Progenitor cell of endocrine pancreas (in vitro differentiated cells): ENCODE measurements around the gene PDE11A. TPM values are rescaled to one million over a fixed set of nuclear protein-coding genes. Genes with fewer than 3 reads are reported as not detected.

Source experiments
- DNase-seq: peaks from one replicate; pipeline ENCODE4 v3.0.0; 2021; ENCODE audit warnings: low spot score; ENCODE audit not compliant: unreplicated experiment
- H3K27ac Mint-ChIP-seq: 2 replicates; pipeline ENCODE4 v1.8.0; 2021; ENCODE audit warnings: mild to moderate bottlenecking, moderate library complexity, mixed read lengths
- H3K27me3 Mint-ChIP-seq: 2 replicates; pipeline ENCODE4 v1.8.0; 2021; ENCODE audit warnings: mixed read lengths
- H3K36me3 Mint-ChIP-seq: 2 replicates; pipeline ENCODE4 v1.8.0; 2022; ENCODE audit warnings: mixed read lengths; ENCODE audit not compliant: insufficient read depth
- H3K4me1 Mint-ChIP-seq: 2 replicates; pipeline ENCODE4 v1.8.0; 2021; ENCODE audit warnings: low read depth, mixed read lengths
- H3K4me3 Mint-ChIP-seq: 2 replicates; pipeline ENCODE4 v1.8.0; 2021; ENCODE audit warnings: low read depth, mild to moderate bottlenecking, moderate library complexity, mixed read lengths
- H3K9me3 Mint-ChIP-seq: 2 replicates; pipeline ENCODE4 v1.8.0; 2021; ENCODE audit warnings: low read depth, mixed read lengths
- total RNA-seq: library from RNA; stranded (reverse); gene quantifications from 2 replicates; pipeline ENCODE4 v1.2.1, GENCODE V29; 2021
- TF ChIP-seq, protein P1 (sequence below): fragments of 200-600 bp; sonication (generic); IDR thresholded peaks from one replicate; pipeline ENCODE4 v1.5.0; 2021; ENCODE audit warnings: antibody characterized with exemption, mild to moderate bottlenecking; ENCODE audit not compliant: unreplicated experiment

PDE11A gene
- total RNA-seq, 1 donor from 2014 or later: 54.8 TPM

DNA sequence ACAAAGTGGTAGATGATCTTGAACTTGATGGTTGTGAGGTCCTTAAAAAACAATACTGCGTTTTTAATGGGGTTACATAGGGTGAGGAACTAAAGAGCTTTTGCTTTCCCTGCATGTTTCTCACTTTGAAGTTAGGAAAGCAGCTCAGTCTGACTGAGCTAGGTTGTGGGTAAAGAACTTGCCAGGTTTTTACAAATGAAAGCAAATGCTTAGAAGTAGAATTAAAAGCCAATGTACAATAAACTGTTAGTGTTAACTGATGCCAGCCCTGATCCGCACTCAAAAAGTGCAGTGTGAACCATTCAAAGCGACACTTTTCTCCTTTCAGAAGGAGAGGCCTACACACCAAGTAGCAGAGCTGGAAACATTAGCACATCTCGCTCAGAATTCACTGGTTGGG, 409.7 kb downstream of the PDE11A start:
- no peaks in the 10 kb centered on the region for H3K9me3 Mint-ChIP-seq
- H3K4me3 Mint-ChIP-seq: no peak overlapping the region
- H3K36me3 Mint-ChIP-seq: peaks cover 19% of the 10 kb centered on the region
- H3K27ac Mint-ChIP-seq: no peak overlapping the region
- H3K27me3 Mint-ChIP-seq: no peaks in the 10 kb centered on the region
- no peak for DNase-seq
- peaks cover 13% of the 10 kb centered on the region for H3K4me1 Mint-ChIP-seq
- TF ChIP-seq, protein P1, sequence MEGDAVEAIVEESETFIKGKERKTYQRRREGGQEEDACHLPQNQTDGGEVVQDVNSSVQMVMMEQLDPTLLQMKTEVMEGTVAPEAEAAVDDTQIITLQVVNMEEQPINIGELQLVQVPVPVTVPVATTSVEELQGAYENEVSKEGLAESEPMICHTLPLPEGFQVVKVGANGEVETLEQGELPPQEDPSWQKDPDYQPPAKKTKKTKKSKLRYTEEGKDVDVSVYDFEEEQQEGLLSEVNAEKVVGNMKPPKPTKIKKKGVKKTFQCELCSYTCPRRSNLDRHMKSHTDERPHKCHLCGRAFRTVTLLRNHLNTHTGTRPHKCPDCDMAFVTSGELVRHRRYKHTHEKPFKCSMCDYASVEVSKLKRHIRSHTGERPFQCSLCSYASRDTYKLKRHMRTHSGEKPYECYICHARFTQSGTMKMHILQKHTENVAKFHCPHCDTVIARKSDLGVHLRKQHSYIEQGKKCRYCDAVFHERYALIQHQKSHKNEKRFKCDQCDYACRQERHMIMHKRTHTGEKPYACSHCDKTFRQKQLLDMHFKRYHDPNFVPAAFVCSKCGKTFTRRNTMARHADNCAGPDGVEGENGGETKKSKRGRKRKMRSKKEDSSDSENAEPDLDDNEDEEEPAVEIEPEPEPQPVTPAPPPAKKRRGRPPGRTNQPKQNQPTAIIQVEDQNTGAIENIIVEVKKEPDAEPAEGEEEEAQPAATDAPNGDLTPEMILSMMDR: no peak

DNA sequence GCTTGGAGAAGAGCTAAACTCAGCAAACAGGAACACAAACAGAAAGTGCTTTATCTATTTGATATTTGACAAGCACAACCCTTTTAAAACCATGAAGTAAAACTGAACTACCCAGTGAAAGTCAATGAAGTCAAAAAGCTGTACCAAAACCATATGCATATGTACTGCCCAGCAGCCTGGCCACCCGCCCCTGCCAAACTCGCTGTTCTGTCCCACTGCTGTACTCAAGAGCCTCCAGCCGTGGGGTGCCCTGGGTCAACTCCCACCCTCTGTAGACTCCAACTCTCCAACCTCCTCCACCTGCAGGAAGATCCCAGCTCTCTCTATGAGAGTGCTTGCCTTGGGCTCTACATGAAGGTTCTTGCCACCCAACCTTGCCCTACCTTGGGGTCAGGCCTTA, 411.8 kb downstream of the PDE11A start:
- H3K36me3 Mint-ChIP-seq: peaks cover 26% of the 10 kb centered on the region
- H3K9me3 Mint-ChIP-seq: no peaks in the 10 kb centered on the region
- no peak overlapping the region for H3K4me3 Mint-ChIP-seq
- peaks cover 13% of the 10 kb centered on the region for H3K4me1 Mint-ChIP-seq
- H3K27ac Mint-ChIP-seq: no peak overlapping the region
- DNase-seq: no peak
- TF ChIP-seq, protein P1: no peak
- no peaks in the 10 kb centered on the region for H3K27me3 Mint-ChIP-seq

DNA sequence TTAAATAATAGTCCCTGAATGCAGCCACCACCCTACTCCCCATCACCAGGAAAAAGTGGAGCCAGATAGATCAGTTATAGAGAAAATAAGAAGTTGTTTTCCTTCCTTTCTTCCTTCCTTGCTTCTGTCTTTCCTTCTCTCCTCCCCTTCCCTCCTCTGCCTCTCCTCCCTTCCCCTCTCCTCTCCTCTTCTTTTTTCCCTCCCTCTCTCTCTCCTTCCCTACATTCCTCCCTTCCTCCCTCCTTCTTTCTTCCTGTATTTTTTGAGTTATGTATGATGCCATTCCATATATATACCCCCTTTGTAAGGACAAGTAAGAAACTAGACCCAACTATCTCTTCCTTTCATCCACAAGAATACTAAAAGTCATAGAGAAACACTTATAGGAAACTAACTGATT, 414.3 kb downstream of the PDE11A start:
- no peak overlapping the region for H3K27ac Mint-ChIP-seq
- H3K9me3 Mint-ChIP-seq: no peaks in the 10 kb centered on the region
- H3K4me3 Mint-ChIP-seq: no peak overlapping the region
- TF ChIP-seq, protein P1: no peak
- no peak for DNase-seq
- peaks cover 29% of the 10 kb centered on the region for H3K36me3 Mint-ChIP-seq
- H3K4me1 Mint-ChIP-seq: peaks cover 14% of the 10 kb centered on the region
- H3K27me3 Mint-ChIP-seq: no peaks in the 10 kb centered on the region

DNA sequence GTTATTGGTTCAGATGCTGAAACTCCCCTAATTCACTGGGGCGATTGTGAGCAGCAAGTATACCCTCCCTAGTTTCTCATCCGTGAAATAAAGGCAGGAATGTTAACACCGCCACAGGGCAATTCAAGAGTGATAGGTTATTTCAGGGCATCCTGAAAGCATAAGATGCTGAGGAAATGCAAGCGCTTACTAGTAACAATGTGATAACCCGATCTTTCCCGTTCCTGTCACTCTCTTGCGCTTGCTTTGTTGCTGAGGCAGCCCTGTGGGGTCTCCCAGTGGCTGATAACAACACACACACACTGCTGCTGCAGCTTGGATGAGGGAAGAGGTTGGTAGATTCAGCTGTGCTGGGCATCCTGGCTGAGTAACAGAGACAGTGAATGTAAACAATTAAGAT, 420.7 kb downstream of the PDE11A start:
- Mint-ChIP-seq H3K4me3 (no peak overlapping the region), H3K27me3 (no peaks in the 10 kb centered on the region), H3K4me1 (peaks cover 32% of the 10 kb centered on the region), H3K36me3 (peaks cover 13% of the 10 kb centered on the region), H3K27ac (peak overlapping the region; percentile 76), H3K9me3 (no peaks in the 10 kb centered on the region)
- TF ChIP-seq, protein P1: no peak
- DNase-seq: no peak

DNA sequence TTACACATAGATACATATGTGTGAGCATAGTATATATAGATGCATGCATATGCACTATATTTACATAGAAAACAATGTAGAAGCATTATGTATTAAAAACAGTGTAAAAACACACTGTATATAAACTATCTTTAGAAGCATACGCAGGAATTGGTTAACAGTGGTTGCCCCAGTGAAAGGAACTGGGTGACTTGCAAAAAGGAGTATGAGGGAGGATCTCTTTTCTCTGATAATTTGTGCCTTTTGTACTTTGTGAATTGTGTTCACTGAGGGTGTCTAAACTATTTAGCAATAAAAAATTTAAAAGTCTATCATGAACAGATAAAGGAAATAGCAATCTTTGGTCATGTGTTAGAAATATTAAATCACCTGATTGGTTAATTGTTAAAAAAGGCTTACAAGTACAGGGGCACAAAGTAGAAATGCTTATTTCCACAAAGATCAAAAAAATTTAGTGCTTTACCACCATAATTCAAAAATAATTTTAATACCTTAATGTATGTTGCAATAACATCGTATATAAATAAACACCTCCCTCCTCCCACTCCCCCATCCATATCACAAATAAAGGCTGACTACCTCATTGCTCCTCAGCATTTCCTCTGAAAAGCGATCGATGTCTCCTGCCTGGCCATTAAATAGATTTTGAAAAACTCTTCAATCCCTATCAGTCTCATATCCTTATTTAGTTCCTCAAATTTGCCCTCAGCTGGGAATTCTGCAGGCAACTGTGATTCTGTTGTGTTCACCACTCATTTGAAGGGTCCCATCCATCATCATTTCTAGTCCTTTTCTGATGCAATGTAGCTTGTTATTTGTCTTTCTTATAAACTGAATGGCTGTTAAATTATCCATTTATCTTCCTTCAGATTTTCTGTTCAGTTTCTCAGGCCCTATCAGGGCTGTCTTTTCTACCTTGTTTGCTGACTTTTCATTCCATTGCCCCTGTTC, 422.7 kb downstream of the PDE11A start:
- H3K36me3 Mint-ChIP-seq: peaks cover 18% of the 10 kb centered on the region
- TF ChIP-seq, protein P1: no peak
- peaks cover 32% of the 10 kb centered on the region for H3K4me1 Mint-ChIP-seq
- H3K9me3 Mint-ChIP-seq: peaks cover 1% of the 10 kb centered on the region
- peak overlapping the region; percentile 12 for H3K4me3 Mint-ChIP-seq
- H3K27ac Mint-ChIP-seq: peak overlapping the region; percentile 81
- no peak for DNase-seq
- H3K27me3 Mint-ChIP-seq: no peaks in the 10 kb centered on the region
